ENCODE measurements around the gene YIPF1. TPM values are rescaled to one million over a fixed set of nuclear protein-coding genes. Genes with fewer than 3 reads are reported as not detected.
"Not testable (repeated sequence)": the region's sequence is repeated elsewhere in the genome, so short reads cannot be mapped to it uniquely, and the experiment has no call there.

Gene YIPF1
- total RNA-seq, 1 experiment from 2014 or later = 21.9 TPM

DNA sequence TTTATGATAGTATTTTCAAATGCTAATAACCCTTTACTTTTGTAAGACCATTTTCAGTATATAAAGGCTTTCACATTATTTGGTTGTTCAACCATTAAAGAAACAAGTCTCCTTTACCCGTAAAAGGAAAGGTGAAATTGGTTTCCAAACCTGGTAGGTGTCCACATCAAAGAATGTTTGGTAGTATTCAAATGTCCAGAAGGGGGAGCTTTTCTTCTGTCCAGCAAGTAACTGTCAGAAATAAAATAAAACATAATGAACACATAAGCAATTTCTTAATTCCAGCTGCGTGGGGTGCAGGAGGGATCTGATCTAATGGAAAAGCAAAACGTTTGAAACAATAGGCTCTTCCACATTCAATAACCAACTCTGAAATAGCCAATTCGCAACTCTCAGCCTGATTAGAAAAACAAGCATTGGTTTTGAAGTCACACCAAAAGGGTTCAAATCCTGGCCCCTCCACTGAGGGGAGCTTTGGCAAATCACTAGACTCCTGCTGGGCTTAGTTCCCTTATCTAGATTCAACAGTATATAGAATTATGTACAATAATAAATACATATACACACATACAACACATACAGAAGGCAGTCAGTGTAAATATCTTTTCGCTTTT is 11.0 kb downstream of the YIPF1 start:
- DNase-seq (ENCODE audit: low spot score) (no peak), ATAC-seq (no peak)
- Mint-ChIP-seq H3K9me3 (peaks cover 8% of the 10 kb centered on the region), H3K4me1 (no peaks in the 10 kb centered on the region), H3K27ac (no peak overlapping the region), H3K36me3 (peaks cover 37% of the 10 kb centered on the region), H3K4me3 (no peak overlapping the region), H3K27me3 (ENCODE audit: low read depth) (no peaks in the 10 kb centered on the region)
- ChIA-PET CTCF (interaction anchor here (1.0 to 2.7 kb wide), 21 partner anchors 9 to 203 kb away, joined by 3 to 44 read pairs (median 5); partner anchors contain the start of genes DIO1, IFT25, LDLRAD1 and LRRC42), POLR2A (interaction anchor here (0.8 to 1.0 kb wide), 2 partner anchors 11 to 67 kb away, joined by 3 to 4 read pairs; partner anchors contain the start of genes IFT25, LRRC42 and YIPF1)
- TF ChIP-seq AR (CRISPR knock-in tag; IDR thresholded peaks at IDR 0.05) (no peak), RELA (CRISPR knock-in tag; IDR thresholded peaks at IDR 0.05; ENCODE audit: borderline replicate concordance) (no peak), ZNF532 (CRISPR knock-in tag; IDR thresholded peaks at IDR 0.05; ENCODE audit: borderline replicate concordance) (no peak), TEAD4 (CRISPR knock-in tag; IDR thresholded peaks at IDR 0.05) (no peak)
- TF ChIP-seq, protein P1, sequence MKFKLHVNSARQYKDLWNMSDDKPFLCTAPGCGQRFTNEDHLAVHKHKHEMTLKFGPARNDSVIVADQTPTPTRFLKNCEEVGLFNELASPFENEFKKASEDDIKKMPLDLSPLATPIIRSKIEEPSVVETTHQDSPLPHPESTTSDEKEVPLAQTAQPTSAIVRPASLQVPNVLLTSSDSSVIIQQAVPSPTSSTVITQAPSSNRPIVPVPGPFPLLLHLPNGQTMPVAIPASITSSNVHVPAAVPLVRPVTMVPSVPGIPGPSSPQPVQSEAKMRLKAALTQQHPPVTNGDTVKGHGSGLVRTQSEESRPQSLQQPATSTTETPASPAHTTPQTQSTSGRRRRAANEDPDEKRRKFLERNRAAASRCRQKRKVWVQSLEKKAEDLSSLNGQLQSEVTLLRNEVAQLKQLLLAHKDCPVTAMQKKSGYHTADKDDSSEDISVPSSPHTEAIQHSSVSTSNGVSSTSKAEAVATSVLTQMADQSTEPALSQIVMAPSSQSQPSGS (CRISPR knock-in tag; IDR thresholded peaks at IDR 0.05; ENCODE audit: borderline replicate concordance, low read depth) = no peak
- TF ChIP-seq, protein P2, sequence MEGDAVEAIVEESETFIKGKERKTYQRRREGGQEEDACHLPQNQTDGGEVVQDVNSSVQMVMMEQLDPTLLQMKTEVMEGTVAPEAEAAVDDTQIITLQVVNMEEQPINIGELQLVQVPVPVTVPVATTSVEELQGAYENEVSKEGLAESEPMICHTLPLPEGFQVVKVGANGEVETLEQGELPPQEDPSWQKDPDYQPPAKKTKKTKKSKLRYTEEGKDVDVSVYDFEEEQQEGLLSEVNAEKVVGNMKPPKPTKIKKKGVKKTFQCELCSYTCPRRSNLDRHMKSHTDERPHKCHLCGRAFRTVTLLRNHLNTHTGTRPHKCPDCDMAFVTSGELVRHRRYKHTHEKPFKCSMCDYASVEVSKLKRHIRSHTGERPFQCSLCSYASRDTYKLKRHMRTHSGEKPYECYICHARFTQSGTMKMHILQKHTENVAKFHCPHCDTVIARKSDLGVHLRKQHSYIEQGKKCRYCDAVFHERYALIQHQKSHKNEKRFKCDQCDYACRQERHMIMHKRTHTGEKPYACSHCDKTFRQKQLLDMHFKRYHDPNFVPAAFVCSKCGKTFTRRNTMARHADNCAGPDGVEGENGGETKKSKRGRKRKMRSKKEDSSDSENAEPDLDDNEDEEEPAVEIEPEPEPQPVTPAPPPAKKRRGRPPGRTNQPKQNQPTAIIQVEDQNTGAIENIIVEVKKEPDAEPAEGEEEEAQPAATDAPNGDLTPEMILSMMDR (IDR thresholded peaks at IDR 0.05) = 0 out of 2 replicates have a peak, but pooled peaks have one; percentile 15

GRCh38 chr1:53875150-53875549 is 14.4 kb downstream of the YIPF1 start:
- POLR2A ChIA-PET; H3K4me1 Mint-ChIP-seq; DNase-seq (ENCODE audit: low spot score); H3K9me3 Mint-ChIP-seq; H3K27ac Mint-ChIP-seq; H3K27me3 Mint-ChIP-seq (ENCODE audit: low read depth); CTCF ChIA-PET; ATAC-seq; H3K4me3 Mint-ChIP-seq: not testable (repeated sequence)
- peak; percentile 74 for TF ChIP-seq ZNF121 (CRISPR knock-in tag; IDR thresholded peaks at IDR 0.05)
- H3K36me3 Mint-ChIP-seq = peaks cover 25% of the 10 kb centered on the region

DNA sequence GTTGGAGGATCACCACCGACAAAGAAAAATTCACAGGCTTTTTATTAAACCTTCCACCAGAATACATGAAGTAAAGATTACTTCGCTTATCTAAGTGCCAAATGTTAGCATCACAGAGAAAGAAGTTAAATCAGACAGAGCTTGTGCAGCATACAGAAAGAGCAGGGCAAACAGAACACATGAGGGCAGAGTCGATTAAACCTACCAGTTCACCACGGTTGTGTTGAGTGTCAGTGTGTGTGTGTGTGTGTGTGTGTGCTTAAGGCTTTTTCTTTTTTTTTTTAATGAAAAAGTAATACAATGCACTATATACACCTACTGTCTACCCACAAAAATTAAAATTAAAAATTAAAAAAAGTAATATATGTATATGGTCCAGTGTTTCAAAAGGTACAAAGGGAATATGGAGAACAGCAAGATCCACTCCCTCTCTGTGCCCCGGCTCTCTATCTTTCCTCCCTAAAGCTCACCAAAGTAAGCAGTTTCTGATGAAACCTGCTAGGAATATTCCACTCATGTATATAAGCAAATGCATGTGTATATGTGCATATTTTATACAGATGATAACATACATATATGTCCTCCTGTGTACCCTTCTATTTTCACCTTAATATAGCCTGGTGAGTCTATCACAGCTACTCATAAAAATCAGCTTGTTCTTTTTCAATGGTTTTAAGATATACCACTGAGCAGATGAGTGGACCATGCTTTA is 17.7 kb downstream of the YIPF1 start:
- Mint-ChIP-seq H3K27ac (no peak overlapping the region), H3K4me1 (no peaks in the 10 kb centered on the region), H3K9me3 (no peaks in the 10 kb centered on the region), H3K36me3 (peaks cover 40% of the 10 kb centered on the region), H3K27me3 (ENCODE audit: low read depth) (no peaks in the 10 kb centered on the region), H3K4me3 (no peak overlapping the region)
- DNase-seq (ENCODE audit: low spot score) = no peak
- no peak for ATAC-seq
- ChIA-PET POLR2A (no interaction called here), CTCF (interaction anchor here (0.9 to 4.6 kb wide), 3 partner anchors 11 to 88 kb away, joined by 4 to 33 read pairs (median 9); no protein-coding TSS in a partner anchor)
- TF ChIP-seq ZNF232 (CRISPR knock-in tag; IDR thresholded peaks at IDR 0.05) = no peak
- TF ChIP-seq, protein P3, sequence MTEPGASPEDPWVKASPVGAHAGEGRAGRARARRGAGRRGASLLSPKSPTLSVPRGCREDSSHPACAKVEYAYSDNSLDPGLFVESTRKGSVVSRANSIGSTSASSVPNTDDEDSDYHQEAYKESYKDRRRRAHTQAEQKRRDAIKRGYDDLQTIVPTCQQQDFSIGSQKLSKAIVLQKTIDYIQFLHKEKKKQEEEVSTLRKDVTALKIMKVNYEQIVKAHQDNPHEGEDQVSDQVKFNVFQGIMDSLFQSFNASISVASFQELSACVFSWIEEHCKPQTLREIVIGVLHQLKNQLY (CRISPR knock-in tag; IDR thresholded peaks at IDR 0.05) = no peak
- TF ChIP-seq ZNF671 (CRISPR knock-in tag; IDR thresholded peaks at IDR 0.05) = no peak
- TF ChIP-seq, protein P2 (IDR thresholded peaks at IDR 0.05) = no peak
- no peak for TF ChIP-seq AR (CRISPR knock-in tag; IDR thresholded peaks at IDR 0.05)
